WI38 (cell line): ENCODE results near the gene ST6GALNAC3.

Source experiments
- H3K4me3 ChIP-seq: 2 replicates; pipeline ENCODE4 v1.5.1; 2011; ENCODE audit warnings: low read depth, mild to moderate bottlenecking, control low read depth, low read length
- CTCF ChIP-seq: IDR thresholded peaks from 2 replicates; pipeline ENCODE4 v1.5.1; 2012; ENCODE audit warnings: low read depth, mild to moderate bottlenecking, control low read depth, low read length

ST6GALNAC3 gene

GRCh38 chr1:76299036-76299435 lies 224.5 kb downstream of the ST6GALNAC3 start:
- TF ChIP-seq CTCF: no peak
- H3K4me3 ChIP-seq: no peak overlapping the region

GRCh38 chr1:76300556-76300955 lies 226.0 kb downstream of the ST6GALNAC3 start:
- TF ChIP-seq CTCF: no peak
- H3K4me3 ChIP-seq: no peak overlapping the region

- TF ChIP-seq CTCF: no peak
- 0 out of 2 replicates have a peak overlapping the region, but pooled peaks have one; percentile 10 for H3K4me3 ChIP-seq
Measured at GRCh38 chr1:76302711-76303339, 228.3 kb downstream of the ST6GALNAC3 start.

- no peak for TF ChIP-seq CTCF
- no peak overlapping the region for H3K4me3 ChIP-seq
Measured at GRCh38 chr1:76303340-76303717, 228.8 kb downstream of the ST6GALNAC3 start.

GRCh38 chr1:76313304-76313703 lies 238.8 kb downstream of the ST6GALNAC3 start:
- no peak overlapping the region for H3K4me3 ChIP-seq
- TF ChIP-seq CTCF: no peak

- no peak overlapping the region for H3K4me3 ChIP-seq
- TF ChIP-seq CTCF: no peak
Measured at GRCh38 chr1:76314730-76315129, 240.2 kb downstream of the ST6GALNAC3 start.

GRCh38 chr1:76317299-76317900 lies 242.9 kb downstream of the ST6GALNAC3 start:
- no peak overlapping the region for H3K4me3 ChIP-seq
- TF ChIP-seq CTCF: no peak
